K562 treated with DMSO at 1 percent for 48 hours (cell line): ENCODE data around the gene VPS13C. TPM values are rescaled to one million over a fixed set of nuclear protein-coding genes. Genes with fewer than 3 reads are reported as not detected.

Experiments used
- total RNA-seq: library from RNA; unstranded; fragments of 300-600 nt; gene quantifications from 2 replicates; pipeline ENCODE4 v1.2.3, GENCODE V29; 2022; ENCODE audit warnings: low replicate concordance; ENCODE audit errors: extremely low read depth

VPS13C gene
- total RNA-seq, result not detected in 2 replicates

GRCh38 chr15:62060113-62060895 lies at the start of gene VPS13C:
Gene VPS13C (minus strand): TSS chr15:62060447. CDS start chr15:62060374, 73 bp downstream.

GRCh38 chr15:62066663-62067447 lies 6.6 kb upstream of the VPS13C start, which contains the start of gene C2CD4A:
Gene C2CD4A (plus strand): TSS chr15:62066977. CDS start chr15:62067614, 637 bp downstream.

Other genes starting within 250 kb of the VPS13C start
- gene C2CD4A, start 6.5 kb upstream of the VPS13C start, total RNA-seq, result not detected in 2 replicates
- gene C2CD4B, start 104.8 kb upstream of the VPS13C start, total RNA-seq, result not detected in 2 replicates